ENCODE results near the gene LKAAEAR1. TPM values are rescaled to one million over a fixed set of nuclear protein-coding genes. Genes with fewer than 3 reads are reported as not detected.
A peak's percentile ranks its signal among the peaks of the same experiment; 100 is the strongest.

LKAAEAR1 gene
- total and polyA plus RNA-seq, 2 of the 13 experiments (the other 11 are each of a cell fraction or from before 2014, with no cell fraction given) = not detected

DNA sequence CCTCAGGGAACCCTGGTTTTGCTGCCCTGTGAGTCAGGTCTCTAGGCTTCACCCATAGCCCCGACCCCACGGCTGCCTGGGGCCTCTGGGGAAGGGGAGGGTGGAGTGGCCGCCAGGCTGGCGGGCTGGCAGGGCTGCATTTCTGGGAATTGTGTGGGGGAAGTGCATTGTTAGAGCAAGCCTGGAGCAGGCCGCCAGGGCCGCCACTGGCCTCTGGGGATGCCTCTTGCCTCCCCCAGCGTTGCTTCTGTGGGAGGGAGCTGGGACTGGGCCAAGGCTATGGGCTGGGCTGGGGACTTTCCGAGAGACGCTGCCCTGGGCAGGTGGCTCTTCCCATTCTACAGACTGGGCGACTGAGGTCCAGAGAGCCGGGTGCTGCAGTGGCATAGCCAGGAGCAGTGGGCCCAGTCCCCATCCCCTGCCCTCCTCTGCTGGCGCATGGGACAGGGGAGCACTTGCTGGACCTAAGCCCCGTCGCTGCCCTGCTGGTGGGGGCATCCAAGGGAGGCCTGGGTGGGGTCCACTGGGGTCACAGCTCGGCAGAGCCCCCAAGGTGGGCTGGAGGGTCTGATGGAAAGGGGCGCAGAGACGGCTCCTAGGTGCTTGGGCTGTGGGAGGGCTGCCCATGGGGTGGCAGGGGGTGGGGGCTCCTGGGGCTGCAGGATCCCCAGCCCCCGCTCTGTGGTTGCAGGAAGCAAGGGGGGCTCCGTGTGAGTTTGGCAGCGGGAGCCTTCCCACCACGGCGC is 28.1 kb downstream of the LKAAEAR1 start (continued):
- no peak for TF ChIP-seq POLR2AphosphoS2 (IDR thresholded peaks at IDR 0.05; ENCODE audit: low read depth, low read length)
- TF ChIP-seq, protein P1, sequence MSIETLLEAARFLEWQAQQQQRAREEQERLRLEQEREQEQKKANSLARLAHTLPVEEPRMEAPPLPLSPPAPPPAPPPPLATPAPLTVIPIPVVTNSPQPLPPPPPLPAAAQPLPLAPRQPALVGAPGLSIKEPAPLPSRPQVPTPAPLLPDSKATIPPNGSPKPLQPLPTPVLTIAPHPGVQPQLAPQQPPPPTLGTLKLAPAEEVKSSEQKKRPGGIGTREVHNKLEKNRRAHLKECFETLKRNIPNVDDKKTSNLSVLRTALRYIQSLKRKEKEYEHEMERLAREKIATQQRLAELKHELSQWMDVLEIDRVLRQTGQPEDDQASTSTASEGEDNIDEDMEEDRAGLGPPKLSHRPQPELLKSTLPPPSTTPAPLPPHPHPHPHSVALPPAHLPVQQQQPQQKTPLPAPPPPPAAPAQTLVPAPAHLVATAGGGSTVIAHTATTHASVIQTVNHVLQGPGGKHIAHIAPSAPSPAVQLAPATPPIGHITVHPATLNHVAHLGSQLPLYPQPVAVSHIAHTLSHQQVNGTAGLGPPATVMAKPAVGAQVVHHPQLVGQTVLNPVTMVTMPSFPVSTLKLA (IDR thresholded peaks at IDR 0.05) = no peak
- TF ChIP-seq NFE2L1 (CRISPR knock-in tag; IDR thresholded peaks at IDR 0.05; ENCODE audit: borderline replicate concordance) = no peak
- TF ChIP-seq MIXL1 (CRISPR knock-in tag; IDR thresholded peaks at IDR 0.05) = peak; percentile 46; the same call in 1 of the 2 replicates
- no peak for TF ChIP-seq USF2 (IDR thresholded peaks at IDR 0.05; ENCODE audit: low read depth, low read length)
- TF ChIP-seq USF2 (CRISPR knock-in tag; IDR thresholded peaks at IDR 0.05; ENCODE audit: borderline replicate concordance) = no peak
- no peak for TF ChIP-seq GABPA (IDR thresholded peaks at IDR 0.05; ENCODE audit: low read depth, low read length)
- TF ChIP-seq GABPA (CRISPR knock-in tag; IDR thresholded peaks at IDR 0.05; ENCODE audit: low read depth) = no peak
- no peak; the same call in 1 of the 2 replicates for TF ChIP-seq ATF3 (CRISPR knock-in tag; IDR thresholded peaks at IDR 0.05)
- no peak for TF ChIP-seq ARNT2 (CRISPR knock-in tag; IDR thresholded peaks at IDR 0.05; ENCODE audit: low read depth)
- TF ChIP-seq ZNF710 (CRISPR knock-in tag; IDR thresholded peaks at IDR 0.05; ENCODE audit: borderline replicate concordance) = peak; percentile 65; the same call in 1 of the 2 replicates
- peak; percentile 57 for TF ChIP-seq NR2F6 (IDR thresholded peaks at IDR 0.05)
- peak; percentile 74; the same call in 1 of the 2 replicates for TF ChIP-seq NR2F6 (CRISPR knock-in tag; IDR thresholded peaks at IDR 0.05)
- TF ChIP-seq ZNF317 (CRISPR knock-in tag; IDR thresholded peaks at IDR 0.05) = 0 out of 2 replicates have a peak, but pooled peaks have one; percentile 7
- TF ChIP-seq KDM3A (CRISPR knock-in tag; IDR thresholded peaks at IDR 0.05; ENCODE audit: low read depth) = peak; percentile 32
- no peak for TF ChIP-seq ZNF775 (CRISPR knock-in tag; IDR thresholded peaks at IDR 0.05; ENCODE audit: borderline replicate concordance)
- peak; percentile 67 for TF ChIP-seq GABPB1 (CRISPR knock-in tag; IDR thresholded peaks at IDR 0.05)
- TF ChIP-seq, protein P2, sequence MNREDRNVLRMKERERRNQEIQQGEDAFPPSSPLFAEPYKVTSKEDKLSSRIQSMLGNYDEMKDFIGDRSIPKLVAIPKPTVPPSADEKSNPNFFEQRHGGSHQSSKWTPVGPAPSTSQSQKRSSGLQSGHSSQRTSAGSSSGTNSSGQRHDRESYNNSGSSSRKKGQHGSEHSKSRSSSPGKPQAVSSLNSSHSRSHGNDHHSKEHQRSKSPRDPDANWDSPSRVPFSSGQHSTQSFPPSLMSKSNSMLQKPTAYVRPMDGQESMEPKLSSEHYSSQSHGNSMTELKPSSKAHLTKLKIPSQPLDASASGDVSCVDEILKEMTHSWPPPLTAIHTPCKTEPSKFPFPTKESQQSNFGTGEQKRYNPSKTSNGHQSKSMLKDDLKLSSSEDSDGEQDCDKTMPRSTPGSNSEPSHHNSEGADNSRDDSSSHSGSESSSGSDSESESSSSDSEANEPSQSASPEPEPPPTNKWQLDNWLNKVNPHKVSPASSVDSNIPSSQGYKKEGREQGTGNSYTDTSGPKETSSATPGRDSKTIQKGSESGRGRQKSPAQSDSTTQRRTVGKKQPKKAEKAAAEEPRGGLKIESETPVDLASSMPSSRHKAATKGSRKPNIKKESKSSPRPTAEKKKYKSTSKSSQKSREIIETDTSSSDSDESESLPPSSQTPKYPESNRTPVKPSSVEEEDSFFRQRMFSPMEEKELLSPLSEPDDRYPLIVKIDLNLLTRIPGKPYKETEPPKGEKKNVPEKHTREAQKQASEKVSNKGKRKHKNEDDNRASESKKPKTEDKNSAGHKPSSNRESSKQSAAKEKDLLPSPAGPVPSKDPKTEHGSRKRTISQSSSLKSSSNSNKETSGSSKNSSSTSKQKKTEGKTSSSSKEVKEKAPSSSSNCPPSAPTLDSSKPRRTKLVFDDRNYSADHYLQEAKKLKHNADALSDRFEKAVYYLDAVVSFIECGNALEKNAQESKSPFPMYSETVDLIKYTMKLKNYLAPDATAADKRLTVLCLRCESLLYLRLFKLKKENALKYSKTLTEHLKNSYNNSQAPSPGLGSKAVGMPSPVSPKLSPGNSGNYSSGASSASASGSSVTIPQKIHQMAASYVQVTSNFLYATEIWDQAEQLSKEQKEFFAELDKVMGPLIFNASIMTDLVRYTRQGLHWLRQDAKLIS (CRISPR knock-in tag; IDR thresholded peaks at IDR 0.05) = peak; percentile 63; the same call in 1 of the 2 replicates
- TF ChIP-seq PTBP1 (IDR thresholded peaks at IDR 0.05; ENCODE audit: low read depth, low read length, poor library complexity, severe bottlenecking) = no peak
- no peak for TF ChIP-seq RARG (CRISPR knock-in tag; IDR thresholded peaks at IDR 0.05; ENCODE audit: low read depth)
- TF ChIP-seq ESRRA (CRISPR knock-in tag; IDR thresholded peaks at IDR 0.05; ENCODE audit: low read depth) = peak; percentile 27; the same call in 1 of the 2 replicates

Measured in HepG2 (cell line).